Measurements from ENCODE around the gene LDAH.
"Not testable (repeated sequence)": the region's sequence is repeated elsewhere in the genome, so short reads cannot be mapped to it uniquely, and the experiment has no call there.

Gene LDAH

DNA sequence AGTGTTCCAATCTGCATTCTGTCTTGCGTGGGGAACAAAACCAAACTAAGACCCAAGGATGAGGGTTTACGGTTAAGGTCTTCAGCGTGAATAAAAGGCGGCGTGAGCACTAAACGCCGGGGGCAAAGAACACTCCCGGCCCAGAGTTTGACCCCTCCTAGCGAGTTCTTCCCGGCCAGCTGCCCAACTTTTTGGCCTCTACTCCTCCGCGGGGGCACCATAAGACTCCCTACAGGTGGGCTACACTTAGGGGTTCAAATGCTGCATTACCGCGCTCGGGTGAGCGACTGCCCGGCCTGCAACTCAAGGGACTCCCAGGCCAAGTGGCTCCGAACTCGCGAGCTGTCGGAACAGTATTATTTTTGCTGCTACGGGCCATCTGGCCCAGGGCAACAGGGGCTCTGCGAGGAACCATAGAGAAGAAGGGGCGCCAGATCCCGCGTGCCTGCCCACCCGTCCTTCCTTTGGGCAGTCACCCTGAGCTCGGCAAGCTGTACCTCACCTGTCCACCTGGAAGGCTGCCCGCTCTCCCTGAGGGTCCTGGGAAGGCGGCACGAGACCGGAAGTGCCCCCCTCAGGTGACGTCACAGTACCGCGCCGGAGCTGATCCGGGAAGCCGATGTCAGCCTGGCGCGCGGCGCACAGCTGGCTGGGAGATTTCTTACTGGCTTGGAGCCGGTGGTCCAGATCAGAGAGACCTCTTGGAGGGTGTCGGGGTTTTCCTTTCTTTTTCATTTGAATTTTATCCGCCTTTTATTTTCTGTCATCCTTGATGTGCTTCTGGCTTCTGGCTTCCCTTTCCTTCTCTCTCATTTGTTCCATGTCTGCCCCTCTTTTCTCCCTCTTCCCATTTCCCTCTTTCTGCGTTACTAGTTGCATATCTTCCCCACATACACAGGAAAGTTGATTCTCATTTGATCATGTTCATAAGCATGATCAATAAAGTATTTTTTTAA lies at the start of gene LDAH:
Gene LDAH (minus strand): TSS at position 567 of the 956 bp plus-strand sequence. CDS start 21,638 bp downstream, outside the sequence.
- peak; percentile 96 for DNase-seq (ENCODE audit: low spot score)

- no peak for DNase-seq (ENCODE audit: low spot score)
Measured at GRCh38 chr2:20868377-20868776, 45.5 kb upstream of the LDAH start.

DNA sequence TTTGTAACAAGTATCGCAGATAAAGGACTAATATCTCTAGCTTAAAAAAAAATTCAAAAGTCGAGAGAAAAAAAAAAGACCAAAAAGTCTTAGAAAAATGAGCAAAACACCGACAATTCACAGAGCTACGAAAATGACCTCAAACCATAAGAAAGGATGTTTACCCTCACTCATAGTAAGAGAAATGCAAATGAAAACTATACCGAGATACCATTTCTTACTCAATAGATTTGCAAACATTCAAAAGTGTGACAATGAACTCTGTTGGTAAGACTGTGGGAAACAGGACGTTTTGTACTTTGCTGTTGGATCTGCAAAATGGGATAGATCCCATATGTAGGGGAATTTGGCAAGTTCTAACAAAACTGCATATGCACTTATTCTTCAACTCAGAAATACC lies 39.9 kb upstream of the LDAH start:
- DNase-seq (ENCODE audit: low spot score) = no peak

DNA sequence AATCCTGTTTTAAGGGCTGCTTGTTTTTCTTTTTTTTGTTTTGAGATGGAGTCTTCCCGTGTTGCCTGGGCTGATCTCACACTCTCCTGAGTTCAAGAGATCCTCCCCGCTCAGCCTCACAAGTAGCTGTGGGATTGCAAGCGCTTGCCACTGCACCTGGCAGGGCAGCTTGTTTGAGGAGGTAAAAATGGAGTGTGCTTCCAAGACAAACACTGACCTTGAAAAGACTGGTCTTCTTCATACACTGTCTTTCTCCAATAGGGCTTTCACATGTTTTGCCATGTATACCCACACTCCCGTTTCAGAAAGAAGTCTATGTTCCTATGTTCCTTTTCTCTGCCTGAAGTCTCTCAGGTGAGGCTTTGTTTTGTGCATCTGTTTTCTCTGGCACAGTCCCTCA lies 32.6 kb upstream of the LDAH start:
- no peak for DNase-seq (ENCODE audit: low spot score)

DNA sequence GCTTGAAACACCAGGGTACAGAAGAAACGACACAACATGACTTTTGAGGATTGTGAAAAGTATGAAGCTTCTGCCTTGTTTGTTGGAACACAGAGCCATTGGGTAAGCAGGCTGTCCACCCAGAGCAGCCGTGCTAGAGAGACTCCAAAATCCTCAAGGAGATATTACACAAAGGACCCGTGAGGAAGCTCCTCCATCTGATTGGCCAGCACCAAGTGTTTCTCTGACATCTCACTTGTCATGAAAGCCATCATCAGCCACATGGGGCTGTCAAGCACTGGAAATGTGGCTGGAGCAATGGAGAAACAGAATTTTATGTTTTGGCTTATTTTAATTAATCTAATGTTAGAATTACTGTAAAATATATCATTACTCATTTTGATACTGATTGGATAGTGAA lies 29.8 kb upstream of the LDAH start:
- DNase-seq (ENCODE audit: low spot score) = no peak

GRCh38 chr2:20852139-20852538 lies 29.2 kb upstream of the LDAH start:
- DNase-seq (ENCODE audit: low spot score) = no peak

- no peak for DNase-seq (ENCODE audit: low spot score)
Measured at GRCh38 chr2:20844246-20844645, 21.3 kb upstream of the LDAH start.

GRCh38 chr2:20839052-20839451 lies 16.2 kb upstream of the LDAH start:
- DNase-seq (ENCODE audit: low spot score) = no peak

DNA sequence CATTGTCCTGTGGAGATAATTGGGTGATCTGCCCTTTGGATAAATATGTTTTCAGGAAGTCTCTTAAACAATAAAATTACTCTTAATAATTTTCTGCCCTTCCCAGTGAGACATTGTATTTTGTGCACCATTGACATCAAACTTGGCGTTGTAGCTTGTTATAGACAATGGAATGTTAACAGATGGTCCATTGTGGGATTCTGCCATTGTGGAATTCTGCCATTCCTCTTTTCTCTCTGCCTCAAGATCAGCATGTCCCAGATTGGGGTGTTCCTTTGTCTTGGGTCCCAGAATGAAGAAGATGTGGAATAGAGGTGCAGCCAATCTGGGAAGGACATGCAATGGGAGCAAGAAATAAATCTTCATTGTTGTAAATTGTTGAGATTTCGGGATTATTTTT lies 15.1 kb upstream of the LDAH start:
- no peak for DNase-seq (ENCODE audit: low spot score)

DNA sequence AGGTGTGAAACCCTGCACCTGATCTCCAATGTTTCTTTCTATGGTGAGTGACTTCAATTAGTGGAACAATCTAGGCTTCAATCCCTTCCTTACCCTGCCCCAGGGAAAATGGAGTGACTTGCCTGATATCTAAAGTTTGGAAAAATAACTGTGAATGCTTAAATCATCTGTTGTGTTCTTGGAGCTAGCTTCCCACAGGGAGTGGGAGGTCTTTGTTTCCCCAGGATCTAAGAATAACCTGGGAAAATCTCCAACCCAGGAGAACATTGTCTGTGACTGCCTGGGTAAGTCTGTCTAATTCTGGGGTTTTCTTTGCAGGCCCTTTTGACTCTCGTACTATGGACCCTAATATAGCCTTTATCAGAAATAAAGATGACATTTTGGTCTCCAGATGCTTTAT lies 13.6 kb upstream of the LDAH start:
- DNase-seq (ENCODE audit: low spot score) = no peak

DNA sequence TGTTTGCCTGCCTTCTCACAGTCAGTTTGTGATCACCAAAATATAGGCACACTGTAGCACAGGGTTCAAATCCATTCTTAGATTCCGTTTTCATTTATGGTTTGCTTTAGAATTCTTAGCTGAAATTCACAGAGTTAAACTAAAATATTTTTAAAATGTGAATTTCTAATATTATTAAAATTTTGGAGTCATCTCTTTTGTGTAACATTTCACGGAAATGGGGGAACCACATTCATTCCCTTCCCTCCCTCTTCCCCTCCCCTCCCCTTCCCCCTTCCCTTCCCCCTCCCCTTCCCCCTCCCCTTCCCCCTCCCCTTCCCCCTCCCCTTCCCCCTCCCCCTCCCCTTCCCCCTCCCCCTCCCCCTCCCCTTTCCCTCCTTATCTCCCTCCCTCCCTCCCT lies 11.4 kb upstream of the LDAH start:
- no peak for DNase-seq (ENCODE audit: low spot score)

- DNase-seq (ENCODE audit: low spot score) = no peak
Measured at GRCh38 chr2:20832606-20833005, 9.7 kb upstream of the LDAH start.

DNA sequence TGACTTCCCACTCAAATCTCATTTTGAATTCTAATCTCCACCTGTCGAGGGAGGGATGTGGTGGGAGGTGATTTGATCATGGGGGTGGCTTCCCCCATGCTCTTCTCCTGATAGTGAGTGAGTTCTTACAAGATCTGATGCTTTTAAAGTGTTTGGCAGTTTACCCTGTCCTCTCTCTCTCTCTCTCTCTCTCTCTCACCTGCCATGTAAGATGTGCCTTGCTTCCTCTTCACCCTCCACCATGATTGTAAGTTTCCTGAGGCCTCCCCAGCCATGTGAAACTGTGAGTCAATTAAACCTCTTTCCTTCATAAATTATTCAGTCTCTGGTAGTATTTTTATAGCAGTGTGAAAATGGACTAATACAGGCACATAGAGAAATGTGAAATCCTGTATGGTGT lies 7.0 kb upstream of the LDAH start:
- DNase-seq (ENCODE audit: low spot score) = no peak

- DNase-seq (ENCODE audit: low spot score) = no peak
Measured at GRCh38 chr2:20823917-20824316, 1.0 kb upstream of the LDAH start.

- no peak for DNase-seq (ENCODE audit: low spot score)
Measured at GRCh38 chr2:20818820-20819219, 4.1 kb downstream of the LDAH start.

DNA sequence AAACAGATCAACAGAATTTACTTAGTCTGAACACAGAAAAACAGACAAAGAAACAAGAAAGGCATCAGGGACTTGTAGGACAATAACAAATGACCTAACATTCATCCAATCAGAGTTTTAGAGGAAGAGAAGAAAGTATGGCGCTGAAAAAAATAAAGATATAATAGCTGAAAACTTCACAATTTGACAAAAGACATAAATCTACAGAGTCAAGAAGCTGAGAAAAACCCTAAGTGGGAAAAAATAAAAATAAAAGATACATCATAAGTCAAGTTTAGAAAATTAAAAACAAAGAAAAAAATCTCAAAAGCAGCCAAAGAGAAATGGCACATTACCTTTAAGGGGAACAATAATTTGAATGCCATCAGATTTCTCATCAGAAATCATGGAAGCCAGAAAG lies 7.7 kb downstream of the LDAH start:
- DNase-seq (ENCODE audit: low spot score) = no peak

DNA sequence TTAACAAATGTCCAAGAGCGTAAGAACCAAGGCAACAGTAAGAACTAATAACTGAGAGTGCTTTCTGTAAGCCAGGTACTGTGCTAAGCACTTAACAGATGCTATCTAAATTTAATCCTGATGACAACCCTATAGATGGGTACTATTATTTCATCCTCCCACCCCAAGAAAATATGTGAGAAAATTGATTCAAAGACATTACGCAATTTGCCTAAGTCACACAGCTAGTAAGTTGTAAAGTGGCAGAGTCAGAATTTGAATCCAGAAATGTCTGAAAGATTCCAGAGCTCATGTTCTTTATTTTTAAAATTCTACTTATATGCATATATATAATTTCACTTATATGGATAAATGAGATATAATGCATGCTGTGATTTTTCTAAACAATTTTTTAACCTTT lies 10.1 kb downstream of the LDAH start:
- DNase-seq (ENCODE audit: low spot score) = no peak

DNA sequence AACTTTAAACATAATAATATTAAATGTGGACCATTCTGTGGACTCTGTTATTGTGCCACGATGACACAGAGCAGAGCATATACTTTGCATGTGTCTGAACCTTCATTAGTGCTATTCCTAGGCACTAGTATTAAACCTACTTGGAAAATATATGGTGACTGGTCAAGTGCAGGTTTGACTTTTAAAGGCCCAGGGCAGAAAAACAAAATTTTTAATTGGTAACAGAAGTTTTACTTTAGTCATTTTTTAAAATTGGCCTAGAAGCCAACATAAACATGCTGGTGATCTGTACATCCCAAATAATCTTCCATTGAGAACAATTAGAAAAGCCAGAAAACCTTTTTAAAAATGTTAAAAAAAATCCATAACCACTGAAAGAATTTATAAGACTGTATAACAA lies 16.6 kb downstream of the LDAH start:
- no peak for DNase-seq (ENCODE audit: low spot score)

DNA sequence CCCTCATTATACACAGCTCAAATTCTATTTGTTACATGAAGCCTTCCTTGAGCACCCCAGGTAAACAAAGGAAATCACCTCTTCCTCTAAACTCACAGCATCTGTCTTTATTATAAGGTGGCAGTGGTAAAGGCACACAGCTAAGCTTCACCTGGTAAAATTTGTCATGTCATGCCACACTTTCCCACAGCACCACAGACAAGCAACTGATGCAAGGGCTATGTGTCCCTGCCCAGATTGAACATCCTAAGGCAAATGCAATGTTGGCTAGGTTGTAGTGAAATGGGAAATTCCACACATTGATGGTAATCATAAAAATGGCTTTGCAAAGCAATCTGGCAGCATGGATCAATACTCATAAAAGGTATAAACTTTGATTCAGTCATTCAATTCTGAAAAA lies 18.9 kb downstream of the LDAH start:
- no peak for DNase-seq (ENCODE audit: low spot score)

DNA sequence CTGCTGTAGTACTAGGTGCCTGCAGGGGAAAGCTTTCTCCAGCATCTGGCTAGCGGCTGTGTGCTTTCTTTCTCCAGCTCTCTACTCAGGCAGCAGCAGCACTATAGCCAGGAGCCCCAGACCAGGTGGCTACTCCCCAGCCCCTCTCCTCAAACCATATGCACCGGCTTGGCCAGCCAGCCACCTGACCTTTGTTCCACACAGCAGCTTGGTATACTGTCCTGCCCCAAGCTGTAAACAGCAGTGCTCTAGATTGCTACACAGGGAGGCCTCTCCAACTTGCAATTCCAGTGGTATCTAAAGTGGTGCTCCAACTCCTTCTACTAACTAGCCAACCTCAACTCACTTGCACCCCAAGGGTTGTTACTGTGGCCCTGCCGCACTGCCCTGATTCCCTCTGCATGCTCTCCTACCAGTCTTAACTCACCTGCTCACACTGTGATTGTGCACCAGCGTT lies 19.6 kb downstream of the LDAH start:
- no peak for DNase-seq (ENCODE audit: low spot score)

DNA sequence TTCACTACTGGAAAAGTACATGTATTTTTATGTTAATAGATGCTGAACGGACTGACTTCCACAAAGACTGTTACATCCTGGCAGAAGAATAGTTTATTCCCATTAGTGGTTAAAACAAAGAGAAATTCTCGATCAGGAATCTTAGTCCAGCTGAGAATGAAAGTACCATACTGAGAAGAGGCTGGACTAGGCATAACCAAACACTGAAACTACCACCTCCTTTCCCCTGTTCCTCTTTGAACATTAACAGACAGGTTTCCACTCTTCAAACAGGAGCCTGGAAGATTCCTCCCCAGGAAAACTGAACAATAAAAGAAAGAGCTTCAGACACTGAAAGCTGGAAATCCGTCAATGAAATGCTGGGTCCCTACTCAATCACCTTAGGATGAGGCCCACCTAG lies 25.8 kb downstream of the LDAH start:
- DNase-seq (ENCODE audit: low spot score) = no peak

DNA sequence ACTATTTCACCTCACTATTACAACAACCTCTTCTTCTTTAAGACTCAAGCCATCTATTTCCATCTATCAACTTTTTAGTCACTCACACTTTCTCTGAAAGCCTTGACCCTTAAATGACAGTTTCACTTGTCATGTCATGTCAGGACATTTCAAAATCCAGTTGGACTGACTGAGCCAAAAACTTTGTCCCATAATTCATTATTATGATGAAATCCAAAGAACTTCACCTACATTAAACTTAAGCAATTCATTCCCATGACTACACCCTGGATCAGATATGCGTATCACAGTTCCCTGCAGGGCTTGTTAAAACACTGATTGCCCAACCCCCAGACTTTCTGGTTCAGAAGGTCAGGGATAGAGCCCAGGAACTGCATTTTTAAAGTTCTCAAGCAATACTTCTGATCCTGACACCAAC lies 26.5 kb downstream of the LDAH start:
- no peak for DNase-seq (ENCODE audit: low spot score)

GRCh38 chr2:20793944-20794343 lies 29.0 kb downstream of the LDAH start:
- not testable (repeated sequence) for DNase-seq (ENCODE audit: low spot score)
